CD14-positive monocyte (primary cell): ENCODE measurements around the gene CPA2. TPM values are rescaled to one million over a fixed set of nuclear protein-coding genes. Genes with fewer than 3 reads are reported as not detected.
A peak's percentile ranks its signal among the peaks of the same experiment; 100 is the strongest.

ENCODE experiments used
- DNase-seq, 3 donors: peaks; one replicate each; pipeline ENCODE4 v3.0.0-alpha.2; 2011 to 2022
- H2AFZ ChIP-seq: 2 replicates; pipeline ENCODE4 v1.6.0; 2012; ENCODE audit warnings: mild to moderate bottlenecking, low read depth, low read length, inconsistent platforms; ENCODE audit not compliant: insufficient read depth, poor library complexity, severe bottlenecking
- H3K27ac ChIP-seq, 2 donors: 1 replicate in 1 of 2; 2 replicates in 1 of 2; pipeline ENCODE4 v1.5.1; 2012 to 2013; ENCODE audit warnings: low read length in 2 of 2, control low read depth in 1 of 2, inconsistent platforms in 1 of 2, low read depth in 1 of 2, mild to moderate bottlenecking in 1 of 2
- H3K27me3 ChIP-seq, 2 donors: one replicate each; pipeline versions ENCODE4 v1.6.0 to v1.6.1; 2011 to 2013; ENCODE audit warnings: low read length in 2 of 2; ENCODE audit not compliant: control insufficient read depth in 2 of 2, insufficient read depth in 2 of 2
- H3K36me3 ChIP-seq, 2 donors: replicated peaks in 1 of 2; 1 replicate in 1 of 2; 2 replicates in 1 of 2; pipeline versions ENCODE4 v1.5.1 to v1.6.1; 2012 to 2013; ENCODE audit warnings: low read length in 2 of 2, control low read depth in 1 of 2, inconsistent platforms in 1 of 2, mild to moderate bottlenecking in 1 of 2; ENCODE audit not compliant: insufficient read depth in 2 of 2, control insufficient read depth in 1 of 2
- H3K4me1 ChIP-seq, 2 donors: 1 replicate in 1 of 2; 2 replicates in 1 of 2; pipeline versions ENCODE4 v1.5.1 to v1.6.1; 2012 to 2013; ENCODE audit warnings: low read length in 2 of 2, control low read depth in 1 of 2, inconsistent platforms in 1 of 2, mild to moderate bottlenecking in 1 of 2, moderate library complexity in 1 of 2; ENCODE audit not compliant: insufficient read depth in 2 of 2, control insufficient read depth in 1 of 2
- H3K4me2 ChIP-seq: replicated peaks from 2 replicates; pipeline ENCODE3; 2012; ENCODE audit warnings: low read length, moderate library complexity, mild to moderate bottlenecking; ENCODE audit not compliant: poor library complexity, severe bottlenecking; ENCODE audit errors: extremely low read depth
- H3K4me3 ChIP-seq, 3 experiments: fragments of 200-600 bp in 1 of 3; sonication (generic) in 1 of 3; replicated peaks in 1 of 3; 1 replicate in 2 of 3; 2 replicates in 1 of 3; pipeline ENCODE4 v1.5.1; 2011 to 2013; ENCODE audit warnings: low read length in 3 of 3, mild to moderate bottlenecking in 3 of 3, control low read depth in 2 of 3, low read depth in 2 of 3, inconsistent platforms in 1 of 3, moderate library complexity in 1 of 3
- H3K79me2 ChIP-seq: 2 replicates; pipeline ENCODE4 v1.6.0; 2012; ENCODE audit warnings: mild to moderate bottlenecking, control low read depth, inconsistent platforms, low read length, moderate library complexity; ENCODE audit not compliant: insufficient read depth
- H3K9ac ChIP-seq: 2 replicates; pipeline ENCODE4 v1.6.0; 2017; ENCODE audit warnings: low read length, mild to moderate bottlenecking; ENCODE audit not compliant: insufficient read depth, poor library complexity, severe bottlenecking
- H3K9me3 ChIP-seq, 2 donors: replicated peaks in 1 of 2; 1 replicate in 1 of 2; 2 replicates in 1 of 2; pipeline versions ENCODE4 v1.5.1 to v1.6.1; 2012 to 2013; ENCODE audit warnings: low read length in 2 of 2, control low read depth in 1 of 2; ENCODE audit not compliant: control insufficient read depth in 1 of 2, insufficient read depth in 1 of 2
- H4K20me1 ChIP-seq: 2 replicates; pipeline ENCODE4 v1.6.0; 2012; ENCODE audit warnings: mild to moderate bottlenecking, low read length, control low read depth, moderate library complexity; ENCODE audit not compliant: insufficient read depth
- H3K27ac Mint-ChIP-seq, 7 donors: one replicate each; pipeline ENCODE4 v1.8.0; 2020; ENCODE audit warnings: mild to moderate bottlenecking in 7 of 7, mixed read lengths in 7 of 7, moderate library complexity in 6 of 7, inconsistent platforms in 2 of 7
- H3K27me3 Mint-ChIP-seq, 3 donors: one replicate each; pipeline ENCODE4 v1.8.0; 2021 to 2022; ENCODE audit warnings: low read depth in 3 of 3, mild to moderate bottlenecking in 3 of 3, mixed read lengths in 3 of 3, moderate library complexity in 3 of 3, inconsistent platforms in 1 of 3
- H3K36me3 Mint-ChIP-seq, 2 donors: one replicate each; pipeline ENCODE4 v1.8.0; 2020; ENCODE audit warnings: mixed read lengths in 2 of 2, inconsistent platforms in 1 of 2, mild to moderate bottlenecking in 1 of 2
- H3K4me1 Mint-ChIP-seq: one replicate; pipeline ENCODE4 v1.8.0; 2020; ENCODE audit warnings: mild to moderate bottlenecking, mixed read lengths
- H3K4me3 Mint-ChIP-seq, 2 donors: one replicate each; pipeline ENCODE4 v1.8.0; 2020; ENCODE audit warnings: mild to moderate bottlenecking in 2 of 2, mixed read lengths in 2 of 2, moderate library complexity in 1 of 2
- H3K9me3 Mint-ChIP-seq, 7 donors: one replicate each; pipeline ENCODE4 v1.8.0; 2020 to 2022; ENCODE audit warnings: mixed read lengths in 7 of 7, mild to moderate bottlenecking in 6 of 7, moderate library complexity in 6 of 7, inconsistent platforms in 2 of 7
- CTCF ChIP-seq: fragments of 200-600 bp; IDR thresholded peaks from one replicate; pipeline ENCODE4 v1.8.0; 2022; ENCODE audit warnings: antibody characterized with exemption, mild to moderate bottlenecking
- WGBS: methylation state at CpG from one replicate; pipeline ENCODE4 v1.1.5; 2013; ENCODE audit warnings: missing lambda C conversion rate; ENCODE audit not compliant: insufficient coverage; 5-methylcytosine and 5-hydroxymethylcytosine counted together
- intact Hi-C, 2 donors: fragments of 100-400 bp; cut with micrococcal nuclease; formaldehyde crosslinking; loops; one replicate each; pipeline versions ENCODE4 v1.15.0 to v1.15.1; 2023
- polyA plus RNA-seq, 3 donors: library from polyadenylated mRNA; depleted of rRNA in 1 of 3; unstranded in 2 of 3; stranded (reverse) in 1 of 3; fragments of 300-500 nt in 2 of 3; fragments of >200 nt in 1 of 3; fragmentation: Illumina TruSeq in 2 of 3; gene quantifications; 1 replicate in 2 of 3; 2 replicates in 1 of 3; pipeline ENCODE4 v1.2.3, GENCODE V29; 2012 to 2021

The CPA2 gene
- polyA plus RNA-seq, 3 donors = not detected

- Histone ChIP-seq H3K4me2 (no peak overlapping the region), H3K4me1 (no peaks in the 10 kb centered on the region), H3K27ac (no peak overlapping the region), H4K20me1 (no peaks in the 10 kb centered on the region), H3K36me3 (no peaks in the 10 kb centered on the region), H3K27me3 (no peaks in the 10 kb centered on the region), H2AFZ (no peak overlapping the region), H3K9ac (no peak overlapping the region), H3K79me2 (no peaks in the 10 kb centered on the region), H3K9me3 (no peaks in the 10 kb centered on the region), H3K4me3 (no peak overlapping the region)
- peaks cover 0 to 2% (median 0%) of the 10 kb centered on the region in 3 donors for H3K27me3 Mint-ChIP-seq
- 97% methylated on average over 3 of the region's 8 CpGs for WGBS
- no peak for TF ChIP-seq CTCF
- no peak overlapping the region for H3K4me3 Mint-ChIP-seq
- H3K36me3 Mint-ChIP-seq = no peaks in the 10 kb centered on the region
- peak overlapping the region in 1 of 7 donors; percentile 7 for H3K27ac Mint-ChIP-seq
- intact Hi-C loops = no loop called here
- H3K9me3 Mint-ChIP-seq = no peaks in the 10 kb centered on the region
- no peak for DNase-seq
- H3K4me1 Mint-ChIP-seq = no peaks in the 10 kb centered on the region
Observed at GRCh38 chr7:130301501-130302020, 34.9 kb downstream of the CPA2 start.

GRCh38 chr7:130302649-130303048 is 36.0 kb downstream of the CPA2 start:
- no peaks in the 10 kb centered on the region for H3K79me2 ChIP-seq
- H4K20me1 ChIP-seq = no peaks in the 10 kb centered on the region
- Mint-ChIP-seq H3K4me3 (no peak overlapping the region), H3K4me1 (no peaks in the 10 kb centered on the region), H3K36me3 (no peaks in the 10 kb centered on the region), H3K9me3 (peaks cover 0 to 1% (median 0%) of the 10 kb centered on the region in 7 donors), H3K27me3 (peaks cover 0 to 2% (median 0%) of the 10 kb centered on the region in 3 donors), H3K27ac (no peak overlapping the region)
- DNase-seq = no peak
- H3K27ac ChIP-seq = no peak overlapping the region
- no peak overlapping the region for H3K4me3 ChIP-seq
- intact Hi-C loops = no loop called here
- H3K36me3 ChIP-seq = no peaks in the 10 kb centered on the region
- no peak for TF ChIP-seq CTCF
- H3K27me3 ChIP-seq = no peaks in the 10 kb centered on the region
- H3K4me1 ChIP-seq = no peaks in the 10 kb centered on the region
- no peak overlapping the region for H3K9ac ChIP-seq
- no peaks in the 10 kb centered on the region for H3K9me3 ChIP-seq
- H3K4me2 ChIP-seq = no peak overlapping the region
- H2AFZ ChIP-seq = no peak overlapping the region
